Activated T-cell treated with anti-CD3 and anti-CD28 coated beads for 4 hours (primary cell): Measurements from ENCODE around the gene DSCAM.
"Not testable (repeated sequence)": the region's sequence is repeated elsewhere in the genome, so short reads cannot be mapped to it uniquely, and the experiment has no call there.

Source experiments
- DNase-seq: peaks from one replicate; pipeline ENCODE4 v3.0.0-alpha.2; 2020

DSCAM gene

DNA sequence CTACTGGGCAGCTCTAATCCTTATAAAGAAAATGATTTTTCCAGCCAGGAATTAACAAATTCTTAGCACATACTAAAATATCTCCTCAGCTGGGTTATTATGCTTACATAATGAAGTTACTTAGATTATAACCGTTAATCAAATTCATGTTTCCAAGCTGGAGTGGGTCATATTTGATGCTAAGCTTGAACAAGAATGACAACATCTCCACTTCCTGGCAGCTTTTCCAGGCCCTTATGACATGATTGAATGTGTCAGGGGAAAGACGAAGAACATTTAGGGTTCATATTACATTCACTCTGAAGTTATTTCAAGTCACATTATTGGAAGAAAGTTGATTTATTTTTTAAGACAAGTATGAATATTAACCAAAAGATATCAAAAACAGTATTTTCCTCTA, 646.0 kb downstream of the DSCAM start:
- no peak for DNase-seq

DNA sequence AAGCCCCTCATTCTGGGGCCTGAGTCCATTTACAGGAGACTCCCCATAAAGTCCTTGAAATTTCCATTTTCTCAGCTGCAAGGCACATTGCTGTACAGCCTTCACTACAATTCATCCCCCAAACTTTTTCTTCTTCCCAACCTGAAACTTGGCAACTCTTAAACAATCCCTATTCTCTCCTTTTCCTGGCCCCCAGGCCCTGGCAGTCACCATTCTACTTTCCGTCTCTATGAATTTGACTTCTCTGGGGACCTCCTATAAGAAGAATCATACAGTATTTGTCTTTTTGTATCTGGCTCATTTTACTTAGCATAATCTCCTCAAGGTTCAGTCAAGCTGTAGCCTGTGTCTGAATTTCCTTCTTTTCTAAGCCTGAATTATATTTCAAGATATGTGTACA, 646.8 kb downstream of the DSCAM start:
- DNase-seq = no peak

DNA sequence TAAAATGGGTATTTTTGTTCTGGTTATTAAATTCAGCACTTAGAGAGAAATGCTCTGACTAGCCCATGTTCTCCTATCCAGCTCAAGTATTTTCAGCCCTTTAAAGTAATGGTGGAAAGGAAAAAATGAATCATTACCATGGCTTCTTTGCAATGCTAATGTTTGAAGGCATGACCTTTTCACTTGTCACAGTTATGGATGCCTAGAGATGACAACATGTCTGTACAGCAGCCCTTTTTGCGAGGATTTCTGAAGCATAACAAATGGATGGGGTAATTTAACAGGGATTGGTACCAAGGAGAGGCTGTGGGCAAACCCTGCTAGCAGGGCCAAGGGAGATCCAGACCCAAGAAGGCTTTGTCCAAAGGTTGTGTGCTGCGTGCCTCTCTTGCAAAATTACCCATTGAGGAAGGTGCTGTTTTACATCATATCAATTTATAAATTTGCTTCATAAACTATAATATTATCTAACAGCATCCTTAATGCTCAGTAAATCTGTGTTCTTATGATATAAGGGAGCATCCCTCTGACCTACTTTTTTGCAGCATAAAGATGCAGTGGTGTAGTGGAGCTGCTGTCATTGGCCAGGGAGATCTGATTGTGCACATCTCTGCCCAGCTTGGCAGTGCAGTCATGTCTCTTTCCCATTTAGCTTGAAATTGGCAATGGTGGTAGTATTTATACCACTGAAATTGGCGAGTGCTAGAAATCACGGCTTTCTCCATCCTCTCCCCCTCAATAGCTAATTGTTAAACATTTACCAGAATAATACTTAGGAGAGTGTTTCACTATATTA, 652.6 kb downstream of the DSCAM start:
- no peak for DNase-seq

DNA sequence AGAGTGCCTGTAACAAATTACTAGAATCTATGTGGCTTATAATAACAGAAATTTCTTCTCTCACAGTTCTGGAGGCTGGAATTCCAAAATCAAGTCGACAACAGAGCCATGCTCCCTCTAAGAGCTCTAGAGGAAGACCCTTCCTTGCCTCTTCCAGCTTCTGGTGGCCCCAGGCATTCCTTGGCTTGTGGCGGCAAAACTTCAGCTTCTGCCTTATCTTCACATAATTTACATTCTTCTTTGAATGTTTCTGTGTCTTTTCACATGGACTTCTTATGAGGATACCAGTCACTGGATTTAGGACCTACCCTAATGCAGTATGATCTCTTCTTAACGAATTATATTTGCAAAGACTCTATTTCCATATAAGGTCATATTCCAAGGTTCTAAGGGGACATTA, 655.3 kb downstream of the DSCAM start:
- DNase-seq = no peak

DNA sequence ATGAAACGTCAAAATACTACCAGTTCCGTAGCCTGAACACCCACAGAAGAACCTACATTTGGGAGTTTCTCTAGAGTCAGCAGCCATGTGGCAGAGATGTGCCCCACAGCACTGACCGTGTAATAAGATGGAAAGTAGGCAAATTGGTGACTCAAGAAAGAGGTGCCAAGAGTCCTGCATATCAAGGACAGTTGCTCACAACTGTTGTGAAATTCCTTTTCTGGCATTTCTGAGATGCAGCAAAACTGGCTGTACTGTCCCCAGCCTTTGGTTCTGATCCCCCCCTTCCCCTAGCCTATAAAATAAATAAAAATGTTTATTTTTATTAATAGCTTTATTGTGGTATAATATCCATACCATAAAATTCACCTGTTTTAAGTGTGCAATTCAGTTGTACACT, 655.8 kb downstream of the DSCAM start:
- DNase-seq = no peak

DNA sequence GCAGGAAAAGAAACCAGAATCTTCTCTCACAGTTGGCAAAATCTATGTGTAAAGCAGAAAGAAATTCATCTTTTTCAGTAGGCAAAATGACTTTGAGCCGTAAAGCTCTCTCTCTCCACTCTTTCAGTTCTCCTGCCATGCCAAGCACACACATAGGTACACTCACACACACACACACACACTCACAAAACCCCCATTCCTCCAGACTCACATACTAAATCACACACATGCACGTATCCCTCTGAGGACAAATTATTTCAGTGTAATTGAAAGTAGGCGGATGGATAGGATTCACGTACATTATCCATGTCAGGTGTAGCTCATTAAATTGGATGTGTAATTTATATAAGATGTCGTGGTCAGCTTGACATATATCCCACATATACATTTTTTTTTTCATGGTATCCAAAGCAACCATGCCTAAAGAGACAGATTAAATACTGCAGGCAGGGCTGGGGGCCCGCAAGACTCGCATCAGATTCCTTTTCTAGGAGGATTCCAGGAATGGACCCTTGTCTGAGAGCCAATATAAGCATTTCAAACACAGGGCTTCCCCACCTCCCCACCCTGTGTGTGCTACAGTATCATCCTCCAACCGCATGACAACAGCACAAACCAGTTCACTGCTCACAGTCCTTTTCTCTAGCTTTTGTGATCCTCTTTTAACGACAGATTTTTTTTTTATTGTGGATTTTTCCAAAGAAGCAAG, 658.9 kb downstream of the DSCAM start:
- DNase-seq = no peak

DNA sequence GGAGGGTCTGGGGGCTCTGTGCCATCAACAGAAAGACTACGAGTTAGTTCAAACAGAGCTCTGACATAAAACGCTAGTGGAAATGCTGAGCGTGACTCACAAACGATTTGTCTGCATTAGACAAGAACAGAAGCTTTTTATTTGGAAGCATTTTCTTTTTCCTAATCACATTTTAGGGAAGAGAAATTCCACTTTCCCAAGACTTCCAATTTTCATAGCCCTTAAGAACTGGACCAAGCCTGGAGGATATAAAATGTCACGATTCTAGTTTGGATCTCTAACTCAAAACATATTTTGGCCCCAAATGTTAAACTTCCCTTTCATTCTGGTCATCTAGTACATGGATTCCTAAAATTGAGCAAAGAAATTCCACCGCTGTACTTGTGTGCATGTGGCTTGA, 659.7 kb downstream of the DSCAM start:
- DNase-seq = no peak

DNA sequence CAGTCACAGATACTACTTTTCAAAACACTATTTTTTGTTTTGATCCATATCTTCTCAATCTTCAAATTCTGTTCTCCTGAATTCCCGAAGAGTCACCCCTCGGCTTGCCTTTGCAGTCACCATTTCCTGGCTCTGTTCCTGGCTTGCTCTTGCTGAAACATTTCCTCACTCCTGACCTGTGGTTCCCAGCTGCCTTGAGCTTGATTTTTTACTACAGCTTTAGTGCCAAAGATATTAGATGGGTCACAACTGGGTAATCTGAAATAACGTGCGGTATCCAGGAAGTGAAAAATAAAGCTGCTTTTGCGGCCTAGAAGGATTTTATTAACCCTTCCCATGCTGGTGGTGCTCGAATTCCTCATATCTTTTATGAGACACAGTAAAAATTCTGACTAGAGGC, 660.9 kb downstream of the DSCAM start:
- no peak for DNase-seq

DNA sequence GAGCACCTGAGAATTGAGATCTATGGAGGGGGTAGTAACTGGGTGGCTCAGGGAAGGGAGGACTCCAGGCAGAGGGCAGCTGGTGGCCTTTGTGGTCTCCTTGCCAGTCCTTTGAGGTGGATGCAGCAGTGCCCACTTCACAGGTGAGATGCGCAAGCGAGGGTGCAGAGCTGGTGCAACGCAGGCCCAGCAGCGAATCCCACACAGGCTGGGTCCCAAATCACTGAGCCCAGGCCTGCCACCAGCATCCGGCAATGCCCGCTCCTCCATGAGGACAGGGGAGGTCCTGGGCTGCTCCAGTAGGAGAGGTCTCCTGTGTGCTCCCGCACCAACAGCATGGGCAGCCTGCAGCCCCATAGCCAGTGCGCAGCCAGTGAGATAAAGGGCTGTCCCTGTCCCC, 661.8 kb downstream of the DSCAM start:
- no peak for DNase-seq

DNA sequence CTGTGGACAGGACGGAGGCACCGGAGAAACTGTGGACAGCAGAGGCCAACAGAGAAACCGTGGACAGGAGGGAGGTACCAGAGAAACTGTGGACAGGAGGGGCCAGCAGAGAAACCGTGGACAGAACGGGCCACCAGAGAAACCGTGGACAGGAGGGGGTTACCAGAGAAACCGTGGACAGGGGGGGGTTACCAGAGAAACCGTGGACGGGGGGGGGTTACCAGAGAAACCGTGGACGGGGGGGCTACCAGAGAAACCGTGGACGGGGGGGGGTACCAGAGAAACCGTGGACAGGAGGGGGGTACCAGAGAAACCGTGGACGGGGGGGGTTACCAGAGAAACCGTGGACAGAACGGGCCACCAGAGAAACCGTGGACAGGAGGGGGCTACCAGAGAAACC, 664.5 kb downstream of the DSCAM start:
- DNase-seq = not testable (repeated sequence)

DNA sequence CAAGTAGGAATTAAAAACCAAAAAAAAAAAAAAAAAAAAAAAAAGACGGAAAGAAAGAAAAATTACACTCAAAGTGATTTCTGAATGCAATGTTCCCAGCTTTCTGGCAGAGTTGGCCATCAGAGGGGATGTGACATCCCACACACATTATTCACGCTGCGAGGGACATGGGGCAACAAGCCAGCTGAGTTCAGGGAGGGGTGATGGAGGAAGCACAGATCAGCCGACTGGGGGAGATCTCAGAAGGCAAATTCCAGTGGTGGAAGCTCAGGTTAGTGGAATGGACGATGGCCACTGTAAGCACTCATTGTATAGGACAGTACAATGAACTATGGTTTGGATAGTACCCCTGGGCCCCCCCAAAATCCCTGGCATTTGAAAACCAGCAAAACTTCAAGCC, 667.8 kb downstream of the DSCAM start:
- no peak for DNase-seq

DNA sequence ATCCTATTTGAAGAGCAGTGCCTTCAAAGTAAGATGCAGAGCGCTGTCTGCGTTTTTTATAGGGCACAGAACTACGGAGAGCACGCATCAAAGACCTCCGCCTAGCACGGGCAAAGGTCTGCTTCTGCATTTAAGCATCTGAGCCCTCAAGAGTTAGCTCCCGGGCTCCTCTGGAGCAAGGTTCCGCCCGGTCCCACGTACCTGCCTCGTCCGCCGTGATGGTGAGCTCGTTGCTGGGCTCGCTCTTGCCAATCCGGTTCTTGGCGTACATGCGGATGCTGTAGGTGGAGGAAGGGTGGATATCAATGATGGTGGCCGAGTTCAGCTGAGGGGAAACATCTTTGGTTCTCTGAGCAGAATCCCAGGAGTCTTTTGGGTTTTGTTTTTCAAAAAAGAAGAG, 668.2 kb downstream of the DSCAM start:
- DNase-seq = no peak

DNA sequence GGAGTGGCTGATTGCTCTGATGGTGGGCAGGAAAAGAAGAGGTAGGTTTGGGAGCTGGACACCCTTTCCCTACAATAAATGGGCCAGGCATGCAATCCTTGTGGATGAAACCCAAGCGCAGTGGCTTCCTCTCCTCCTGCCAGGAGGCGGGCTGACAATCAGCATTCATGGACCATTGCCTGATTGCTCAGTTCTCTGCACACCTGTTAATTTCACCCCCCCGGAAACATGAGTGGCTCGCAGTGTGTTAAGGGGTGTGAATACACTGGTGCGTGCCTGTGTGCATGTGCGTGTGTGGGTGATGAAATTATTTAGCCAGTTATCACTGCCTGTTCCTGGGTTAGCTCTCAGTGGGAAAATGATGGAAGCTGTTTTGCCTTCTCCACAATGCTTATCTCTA, 669.0 kb downstream of the DSCAM start:
- no peak for DNase-seq

DNA sequence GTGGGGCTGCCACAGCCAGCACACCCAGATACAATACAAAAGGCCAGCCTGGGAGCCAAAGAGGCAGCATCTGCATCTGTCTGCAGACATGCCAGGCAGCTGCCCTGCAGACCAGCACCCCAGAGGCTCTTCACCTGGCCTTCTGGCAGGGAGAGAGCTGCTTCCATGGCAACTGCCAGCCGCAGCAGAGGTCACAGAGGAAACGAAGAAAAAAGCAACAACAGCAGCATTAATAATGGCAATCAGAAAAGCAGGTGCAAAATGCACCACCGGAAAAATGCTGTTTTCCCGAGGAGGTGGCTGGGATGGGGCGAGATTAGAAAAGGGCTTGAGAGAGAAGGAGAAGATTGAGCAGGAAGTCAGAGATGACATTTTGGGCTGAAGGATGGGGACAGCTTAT, 670.2 kb downstream of the DSCAM start:
- no peak for DNase-seq

DNA sequence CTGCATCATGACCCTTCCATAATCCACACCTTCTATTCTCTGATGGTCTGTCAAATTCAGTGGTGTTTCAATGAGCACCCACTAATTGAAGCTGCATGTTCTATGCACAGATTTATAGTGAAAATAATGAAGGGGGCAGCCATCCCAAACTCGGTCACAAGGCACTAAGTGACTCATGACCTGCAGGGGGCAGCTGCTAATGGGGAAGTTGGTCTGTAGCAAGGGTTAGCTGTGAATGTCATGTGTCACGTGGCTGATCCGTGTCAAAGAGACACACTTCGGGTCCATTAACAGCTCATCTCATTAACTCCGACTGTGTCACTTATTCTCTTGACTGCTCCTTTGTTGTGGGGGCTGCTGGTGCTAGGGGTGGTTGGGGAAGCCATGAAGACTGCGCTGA, 673.1 kb downstream of the DSCAM start:
- DNase-seq = no peak

DNA sequence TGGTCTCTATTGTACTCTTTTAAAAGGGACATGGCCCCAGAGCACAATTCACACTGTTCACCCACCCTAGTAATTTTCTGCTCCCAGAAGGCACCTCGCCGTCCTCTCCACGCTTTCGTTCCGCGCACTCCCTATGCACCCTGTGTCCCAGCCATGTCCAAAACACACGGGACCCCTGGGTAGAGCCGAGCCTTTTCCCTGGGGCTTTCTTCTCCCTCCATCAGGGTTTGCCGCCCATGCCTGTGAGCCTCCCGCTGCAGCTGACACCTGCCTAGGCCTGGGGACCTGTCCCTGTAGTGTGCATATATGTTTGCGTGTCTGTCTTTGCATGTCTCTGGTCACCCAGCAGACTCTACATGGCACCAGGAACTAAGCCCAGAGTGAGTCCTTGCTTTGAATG, 677.0 kb downstream of the DSCAM start:
- no peak for DNase-seq

DNA sequence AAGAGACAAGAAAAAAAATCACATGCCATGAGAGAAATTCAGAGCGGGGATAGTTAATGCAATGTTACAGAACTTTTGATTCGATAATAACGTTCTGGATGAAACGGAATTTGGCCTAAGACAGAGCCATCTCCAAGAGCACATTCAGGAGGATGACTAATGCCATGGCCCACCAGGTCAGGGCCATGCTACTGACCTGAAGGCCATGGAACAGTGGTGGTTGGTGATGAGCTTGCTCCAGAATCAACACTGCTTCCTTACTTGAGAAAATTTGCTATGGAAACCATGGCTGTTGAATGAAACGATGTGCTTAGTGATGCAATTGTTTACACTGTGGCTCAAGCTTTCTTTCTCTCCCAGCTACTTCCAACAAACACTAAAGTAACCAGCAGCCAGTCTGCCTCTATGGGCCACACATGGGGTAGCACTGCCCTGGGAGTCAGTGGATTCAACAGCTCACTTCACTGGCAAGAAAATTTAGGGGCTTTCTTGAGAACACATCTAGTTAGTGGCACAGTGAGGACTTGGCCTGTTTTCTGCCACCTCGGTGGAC, 680.6 kb downstream of the DSCAM start:
- DNase-seq = no peak

DNA sequence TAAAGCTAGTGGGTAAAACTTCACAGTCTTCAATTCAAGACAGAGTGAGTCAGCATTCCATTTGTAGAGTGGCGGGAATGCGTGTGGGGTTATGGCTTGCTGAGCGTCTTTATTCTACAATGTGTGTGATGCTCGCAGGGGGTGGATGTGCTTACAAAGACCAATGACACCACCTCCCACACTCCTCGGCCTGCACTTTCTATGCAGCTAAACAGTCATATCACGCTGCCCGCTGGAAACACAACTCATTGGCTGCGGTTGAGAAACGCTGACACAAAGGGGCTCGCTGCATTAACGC, 681.2 kb downstream of the DSCAM start:
- no peak for DNase-seq

DNA sequence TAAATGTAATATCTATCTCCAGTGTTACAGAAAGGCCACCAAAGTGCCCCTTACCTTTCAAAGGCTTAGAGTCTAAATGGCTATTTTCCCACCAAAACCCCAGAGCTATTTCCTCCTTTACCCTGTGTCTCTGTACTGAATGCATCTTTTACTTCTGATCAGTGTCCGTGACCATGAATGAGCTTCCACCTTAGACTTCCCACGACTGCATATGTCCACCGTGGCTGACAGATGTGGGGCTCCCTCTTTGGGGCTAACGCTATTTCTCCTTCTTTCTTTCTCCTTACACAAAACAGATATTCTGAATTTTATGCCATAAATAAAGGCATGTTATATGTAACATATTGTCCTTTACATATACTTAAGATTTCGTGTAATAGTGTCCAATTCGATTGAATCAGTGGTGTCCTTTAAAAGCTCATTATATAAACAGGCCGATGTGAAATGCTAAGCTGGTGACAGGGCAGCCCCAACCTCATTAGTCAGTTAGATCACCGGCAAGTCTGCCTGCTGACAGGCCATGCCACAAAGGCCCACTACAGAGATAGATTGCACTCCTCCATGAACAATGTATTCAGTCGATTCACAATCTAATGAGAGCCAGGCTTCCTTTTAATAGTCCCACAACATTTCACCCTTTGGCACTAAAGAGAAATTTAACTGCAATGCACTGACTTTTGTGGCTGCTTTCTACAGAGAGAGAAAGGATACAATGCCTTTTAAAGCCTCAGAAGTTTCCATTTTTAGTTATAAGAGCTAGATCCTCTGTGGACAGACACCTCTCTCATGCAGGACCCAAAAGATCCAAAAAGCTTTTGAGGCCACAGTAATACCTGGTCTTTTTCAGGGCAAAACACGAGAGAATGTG, 681.8 kb downstream of the DSCAM start:
- no peak for DNase-seq

DNA sequence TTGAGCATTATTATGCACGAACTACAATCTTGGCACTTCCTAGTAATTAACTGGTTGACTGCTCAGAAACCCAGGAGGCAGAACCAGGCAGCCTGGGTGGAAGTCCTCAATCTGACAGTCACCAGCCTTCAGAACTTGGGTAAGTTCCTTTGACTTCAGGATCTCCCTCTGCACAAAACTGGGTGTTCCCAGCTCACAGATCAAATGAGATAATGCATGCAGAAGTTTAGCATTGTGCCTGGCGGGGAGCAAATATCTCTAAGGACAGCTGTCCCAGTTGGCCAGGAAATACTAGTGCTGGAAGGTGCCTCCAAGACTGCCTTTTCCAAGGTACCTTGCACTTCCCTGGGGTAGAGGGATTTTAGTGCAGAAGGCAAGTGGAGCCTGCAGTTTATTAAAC, 684.9 kb downstream of the DSCAM start:
- DNase-seq = no peak

DNA sequence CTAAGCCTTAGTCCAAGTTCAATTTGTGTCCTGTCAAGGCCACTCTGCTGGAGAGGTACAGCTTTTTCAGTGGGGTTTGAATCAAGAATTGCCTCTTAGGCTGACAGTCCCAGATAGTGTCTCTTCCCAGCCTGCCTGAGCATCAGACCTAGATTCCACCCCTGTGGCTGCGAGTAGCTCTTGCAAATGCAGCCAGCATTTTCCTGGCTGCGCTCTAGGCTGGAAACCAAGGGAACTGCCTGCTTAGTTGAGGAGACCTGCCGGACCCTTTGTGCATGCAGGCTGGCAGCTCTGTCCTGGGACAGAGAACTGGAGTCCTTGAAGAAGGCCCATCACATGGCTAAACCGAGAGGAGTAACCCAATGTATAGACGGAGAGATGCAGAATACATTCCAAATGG, 686.0 kb downstream of the DSCAM start:
- DNase-seq = no peak

DNA sequence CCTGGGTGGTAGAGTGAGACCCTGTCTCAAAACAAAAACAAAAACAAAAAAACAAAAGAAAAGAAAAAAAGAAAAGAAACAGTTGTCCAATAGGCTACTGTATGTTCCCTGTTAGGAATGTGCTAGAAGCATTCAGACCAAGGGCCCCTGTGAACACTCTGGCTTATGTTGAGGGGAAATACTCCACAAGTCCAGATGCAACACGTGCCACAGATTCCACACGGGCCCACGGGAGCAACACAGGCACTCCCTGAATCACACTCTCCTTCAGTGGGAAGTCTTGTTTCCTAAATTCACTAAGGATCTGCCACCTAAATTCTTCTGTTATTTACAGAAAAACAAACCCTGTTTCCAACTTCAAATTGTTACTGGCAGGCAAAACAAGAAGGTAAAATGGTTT, 688.6 kb downstream of the DSCAM start:
- no peak for DNase-seq

DNA sequence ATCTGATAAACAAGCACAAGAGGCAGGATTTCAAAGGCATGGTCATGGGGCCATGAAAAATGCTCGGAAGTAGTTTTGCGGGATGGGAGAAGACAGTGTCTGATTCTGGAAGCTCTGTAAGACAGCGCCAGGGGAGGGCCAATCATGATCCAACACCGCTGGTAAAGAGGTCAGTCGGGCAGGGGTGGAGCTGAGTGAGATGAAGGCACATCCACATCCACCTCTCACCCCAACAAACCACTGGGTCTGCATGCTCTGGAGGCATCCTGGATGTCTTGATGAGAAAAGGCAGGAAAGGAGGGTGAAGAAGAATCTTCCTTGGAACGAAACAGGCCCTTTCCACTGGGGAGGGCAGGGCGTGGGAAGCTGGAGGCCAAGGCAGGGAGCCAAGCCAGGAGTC, 691.4 kb downstream of the DSCAM start:
- no peak for DNase-seq

DNA sequence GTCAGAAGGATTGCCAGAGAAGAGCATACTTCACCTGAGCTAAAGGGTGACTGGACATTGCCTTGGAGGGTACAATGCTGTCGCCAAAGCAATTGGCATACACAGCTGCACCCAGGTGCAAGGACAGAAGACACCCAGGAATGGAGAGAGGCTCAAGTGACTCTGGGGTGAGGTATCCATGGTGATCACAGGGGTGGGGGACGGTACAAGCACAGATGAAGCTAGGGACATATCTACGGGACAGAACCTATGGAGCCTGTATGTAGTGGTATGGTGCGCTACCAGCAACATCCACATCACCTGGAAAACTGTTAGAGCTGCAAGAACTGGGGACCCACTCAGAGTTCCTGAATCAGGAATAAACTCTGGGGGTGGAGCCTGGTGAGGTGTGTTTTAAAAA, 693.6 kb downstream of the DSCAM start:
- DNase-seq = no peak
